Transverse colon (tissue), 3 donors: ENCODE data around the gene FBXO44.

Experiments used
- EP300 ChIP-seq: sonication (generic); formaldehyde crosslinking; IDR thresholded peaks from one replicate; pipeline ENCODE4 v1.6.1; 2017; ENCODE audit warnings: antibody characterized with exemption, low read depth
- POLR2A ChIP-seq: fragments of 450-650 bp; IDR thresholded peaks from one replicate; pipeline ENCODE4 v1.6.1; 2016; ENCODE audit warnings: antibody characterized with exemption, mild to moderate bottlenecking, moderate library complexity
- TF ChIP-seq, protein P1 (sequence below), 5 experiments: fragments of 200-600 bp in 3 of 5; fragments of 450-650 bp in 2 of 5; sonication (generic) in 3 of 5; IDR thresholded peaks; 1 replicate in 2 of 5; 2 replicates in 3 of 5; pipeline ENCODE4 v1.5.1; 2016 to 2017; ENCODE audit warnings: antibody characterized with exemption in 5 of 5, inconsistent platforms in 3 of 5, mild to moderate bottlenecking in 2 of 5, moderate library complexity in 1 of 5

- TF ChIP-seq, protein P1, sequence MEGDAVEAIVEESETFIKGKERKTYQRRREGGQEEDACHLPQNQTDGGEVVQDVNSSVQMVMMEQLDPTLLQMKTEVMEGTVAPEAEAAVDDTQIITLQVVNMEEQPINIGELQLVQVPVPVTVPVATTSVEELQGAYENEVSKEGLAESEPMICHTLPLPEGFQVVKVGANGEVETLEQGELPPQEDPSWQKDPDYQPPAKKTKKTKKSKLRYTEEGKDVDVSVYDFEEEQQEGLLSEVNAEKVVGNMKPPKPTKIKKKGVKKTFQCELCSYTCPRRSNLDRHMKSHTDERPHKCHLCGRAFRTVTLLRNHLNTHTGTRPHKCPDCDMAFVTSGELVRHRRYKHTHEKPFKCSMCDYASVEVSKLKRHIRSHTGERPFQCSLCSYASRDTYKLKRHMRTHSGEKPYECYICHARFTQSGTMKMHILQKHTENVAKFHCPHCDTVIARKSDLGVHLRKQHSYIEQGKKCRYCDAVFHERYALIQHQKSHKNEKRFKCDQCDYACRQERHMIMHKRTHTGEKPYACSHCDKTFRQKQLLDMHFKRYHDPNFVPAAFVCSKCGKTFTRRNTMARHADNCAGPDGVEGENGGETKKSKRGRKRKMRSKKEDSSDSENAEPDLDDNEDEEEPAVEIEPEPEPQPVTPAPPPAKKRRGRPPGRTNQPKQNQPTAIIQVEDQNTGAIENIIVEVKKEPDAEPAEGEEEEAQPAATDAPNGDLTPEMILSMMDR (IDR thresholded peaks at IDR 0.05), result no peak
- TF ChIP-seq EP300 (no peak), POLR2A (no peak)
Measured at GRCh38 chr1:11684070-11684469, 29.4 kb downstream of the FBXO44 start.
